Esophagus squamous epithelium (tissue), 4 donors: ENCODE data around the gene KIF26B.

Experiments
- CTCF ChIP-seq, 6 experiments: fragments of 450-650 bp in 4 of 6; fragments of 200-600 bp in 2 of 6; sonication (generic) in 2 of 6; IDR thresholded peaks; one replicate each; pipeline ENCODE4 v1.5.1; 2016 to 2019; ENCODE audit warnings: antibody characterized with exemption in 6 of 6, mild to moderate bottlenecking in 4 of 6, moderate library complexity in 4 of 6
- POLR2A ChIP-seq, 4 donors: fragments of 450-650 bp; IDR thresholded peaks; one replicate each; pipeline ENCODE4 v1.6.1; 2017; ENCODE audit warnings: antibody characterized with exemption in 4 of 4, mild to moderate bottlenecking in 4 of 4, moderate library complexity in 3 of 4

GRCh38 chr1:245436407-245436806 lies 281.6 kb downstream of the KIF26B start:
- TF ChIP-seq CTCF (IDR thresholded peaks at IDR 0.05) (no peak), POLR2A (IDR thresholded peaks at IDR 0.05) (no peak)
